ENCODE measurements around the gene NRXN3. TPM values are rescaled to one million over a fixed set of nuclear protein-coding genes. Genes with fewer than 3 reads are reported as not detected.

Gene NRXN3
- total RNA-seq, 1 donor from 2014 or later: 18.0 TPM

DNA sequence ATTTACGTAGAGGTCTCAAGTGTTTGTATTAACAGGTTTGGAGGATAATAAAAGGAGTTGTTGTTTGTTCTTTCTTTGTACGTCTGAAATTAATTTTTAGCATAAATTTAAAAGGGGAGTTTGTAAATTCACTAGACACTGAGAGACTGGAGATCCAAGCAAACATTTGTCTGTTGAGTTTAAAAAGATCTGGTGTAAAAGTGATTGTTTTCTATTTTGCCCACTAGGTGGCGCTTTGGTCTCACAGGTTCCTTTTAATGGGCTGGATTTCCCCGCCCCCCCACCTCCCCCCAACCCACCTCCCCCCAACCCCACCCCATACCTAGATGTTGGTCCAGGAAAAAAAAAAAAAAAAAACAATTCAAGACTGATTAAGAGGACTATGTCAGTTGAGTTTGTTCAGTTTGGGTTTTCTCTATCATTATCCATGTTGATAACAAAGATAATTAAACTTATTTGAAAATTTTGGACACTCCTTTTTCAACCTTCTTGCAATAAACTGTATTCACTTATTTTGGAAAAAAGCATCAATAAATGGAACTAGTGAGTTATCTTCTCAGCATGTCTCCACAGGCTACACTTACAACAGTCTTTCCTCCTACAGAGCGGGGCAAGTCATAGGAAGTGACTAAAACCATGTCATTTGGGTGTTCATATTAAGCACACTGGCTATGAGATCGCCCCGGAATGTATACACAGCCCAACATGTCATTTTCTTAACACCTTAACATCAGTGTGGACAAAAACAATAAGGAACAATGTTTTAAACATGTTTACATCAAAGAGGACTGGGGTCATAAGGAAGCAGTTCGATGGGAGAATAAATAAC lies 841.1 kb downstream of the NRXN3 start:
- DNase-seq (ENCODE audit: low read depth) (peak; percentile 62), FAIRE-seq (peak; percentile 54)
- H2AFZ ChIP-seq (ENCODE audit: low read depth, low read length): peak overlapping the region; percentile 30

DNA sequence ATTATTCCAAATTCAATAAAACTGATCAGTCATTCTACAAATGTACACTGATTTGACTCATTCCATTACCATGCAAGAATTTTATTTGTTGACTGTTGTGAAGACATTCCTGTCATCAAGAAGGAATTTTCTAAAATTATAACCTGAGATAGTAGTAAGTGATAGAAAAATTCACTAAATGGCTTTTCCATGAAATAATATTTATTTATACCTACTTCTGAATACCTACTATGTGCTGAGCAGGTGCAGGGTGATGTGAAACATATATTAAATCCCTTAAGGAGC lies 841.7 kb downstream of the NRXN3 start:
- peak overlapping the region; percentile 30 for H2AFZ ChIP-seq (ENCODE audit: low read depth, low read length)
- Mint-ChIP-seq H3K4me1 (ENCODE audit: low read depth, unreplicated experiment) (peaks cover 21% of the 10 kb centered on the region), H3K27ac (ENCODE audit: unreplicated experiment) (peak overlapping the region; percentile 87), H3K36me3 (ENCODE audit: low read depth, unreplicated experiment) (no peaks in the 10 kb centered on the region), H3K27me3 (ENCODE audit: low read depth, unreplicated experiment) (no peaks in the 10 kb centered on the region), H3K9me3 (ENCODE audit: unreplicated experiment) (no peaks in the 10 kb centered on the region), H3K4me3 (ENCODE audit: unreplicated experiment) (no peak overlapping the region)
- DNase-seq (ENCODE audit: low read depth) (peak; percentile 38), FAIRE-seq (no peak)
- peak overlapping the region; percentile 69 for H3K4me2 ChIP-seq (ENCODE audit: low read length)
- no peak for TF ChIP-seq EZH2 (IDR thresholded peaks at IDR 0.05; ENCODE audit: insufficient read depth, low read length)
- TF ChIP-seq, protein P1, sequence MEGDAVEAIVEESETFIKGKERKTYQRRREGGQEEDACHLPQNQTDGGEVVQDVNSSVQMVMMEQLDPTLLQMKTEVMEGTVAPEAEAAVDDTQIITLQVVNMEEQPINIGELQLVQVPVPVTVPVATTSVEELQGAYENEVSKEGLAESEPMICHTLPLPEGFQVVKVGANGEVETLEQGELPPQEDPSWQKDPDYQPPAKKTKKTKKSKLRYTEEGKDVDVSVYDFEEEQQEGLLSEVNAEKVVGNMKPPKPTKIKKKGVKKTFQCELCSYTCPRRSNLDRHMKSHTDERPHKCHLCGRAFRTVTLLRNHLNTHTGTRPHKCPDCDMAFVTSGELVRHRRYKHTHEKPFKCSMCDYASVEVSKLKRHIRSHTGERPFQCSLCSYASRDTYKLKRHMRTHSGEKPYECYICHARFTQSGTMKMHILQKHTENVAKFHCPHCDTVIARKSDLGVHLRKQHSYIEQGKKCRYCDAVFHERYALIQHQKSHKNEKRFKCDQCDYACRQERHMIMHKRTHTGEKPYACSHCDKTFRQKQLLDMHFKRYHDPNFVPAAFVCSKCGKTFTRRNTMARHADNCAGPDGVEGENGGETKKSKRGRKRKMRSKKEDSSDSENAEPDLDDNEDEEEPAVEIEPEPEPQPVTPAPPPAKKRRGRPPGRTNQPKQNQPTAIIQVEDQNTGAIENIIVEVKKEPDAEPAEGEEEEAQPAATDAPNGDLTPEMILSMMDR (IDR thresholded peaks at IDR 0.05; ENCODE audit: insufficient read depth, low read depth, low read length): no peak
- H3K4me1 ChIP-seq (ENCODE audit: insufficient read depth, low read length): peaks cover 9% of the 10 kb centered on the region
- H3K9ac ChIP-seq (ENCODE audit: low read length): peak overlapping the region; percentile 46
- H4K20me1 ChIP-seq (ENCODE audit: insufficient read depth, low read length): no peaks in the 10 kb centered on the region
- no peaks in the 10 kb centered on the region for H3K27me3 ChIP-seq (ENCODE audit: insufficient read depth, low read length)
- no peaks in the 10 kb centered on the region for H3K36me3 ChIP-seq (ENCODE audit: insufficient read depth, low read length)
- H3K9me3 ChIP-seq (ENCODE audit: insufficient read depth, low read depth, low read length): no peaks in the 10 kb centered on the region
- H3K4me3 ChIP-seq (ENCODE audit: insufficient read depth, low read depth, low read length): peak overlapping the region; percentile 14
- no peaks in the 10 kb centered on the region for H3K79me2 ChIP-seq (ENCODE audit: insufficient read depth, low read length)
- H3K27ac ChIP-seq (ENCODE audit: low read depth, low read length): peak overlapping the region; percentile 82

More for the DNA sequence above, 841.1 kb downstream of the NRXN3 start:
- no peaks in the 10 kb centered on the region for H3K36me3 Mint-ChIP-seq (ENCODE audit: low read depth, unreplicated experiment)
- H3K4me3 Mint-ChIP-seq (ENCODE audit: unreplicated experiment): no peak overlapping the region
- H3K27me3 Mint-ChIP-seq (ENCODE audit: low read depth, unreplicated experiment): no peaks in the 10 kb centered on the region
- peaks cover 15% of the 10 kb centered on the region for H3K4me1 Mint-ChIP-seq (ENCODE audit: low read depth, unreplicated experiment)
- no peaks in the 10 kb centered on the region for H3K9me3 Mint-ChIP-seq (ENCODE audit: unreplicated experiment)
- H3K9me3 ChIP-seq (ENCODE audit: insufficient read depth, low read depth, low read length): no peaks in the 10 kb centered on the region
- peak overlapping the region; percentile 87 for H3K27ac Mint-ChIP-seq (ENCODE audit: unreplicated experiment)
- peak overlapping the region; percentile 14 for H3K4me3 ChIP-seq (ENCODE audit: insufficient read depth, low read depth, low read length)
- peaks cover 5% of the 10 kb centered on the region for H3K4me1 ChIP-seq (ENCODE audit: insufficient read depth, low read length)
- H3K9ac ChIP-seq (ENCODE audit: low read length): peak overlapping the region; percentile 46
- H3K79me2 ChIP-seq (ENCODE audit: insufficient read depth, low read length): no peaks in the 10 kb centered on the region
- peak overlapping the region; percentile 82 for H3K27ac ChIP-seq (ENCODE audit: low read depth, low read length)
- no peaks in the 10 kb centered on the region for H3K36me3 ChIP-seq (ENCODE audit: insufficient read depth, low read length)
- no peak for TF ChIP-seq EZH2 (IDR thresholded peaks at IDR 0.05; ENCODE audit: insufficient read depth, low read length)
- TF ChIP-seq, protein P1 (IDR thresholded peaks at IDR 0.05; ENCODE audit: insufficient read depth, low read depth, low read length): peak; percentile 34
- H3K27me3 ChIP-seq (ENCODE audit: insufficient read depth, low read length): no peaks in the 10 kb centered on the region
- H4K20me1 ChIP-seq (ENCODE audit: insufficient read depth, low read length): no peaks in the 10 kb centered on the region
- peak overlapping the region; percentile 69 for H3K4me2 ChIP-seq (ENCODE audit: low read length)

All from astrocyte (in vitro differentiated cells and primary cell).